Keratinocyte (primary cell): ENCODE measurements around the gene C11orf52. TPM values are rescaled to one million over a fixed set of nuclear protein-coding genes. Genes with fewer than 3 reads are reported as not detected.

Source experiments
- DNase-seq: peaks from one replicate; pipeline ENCODE4 v3.0.0-alpha.2; 2011; ENCODE audit warnings: low read depth, missing footprints, low spot score
- FAIRE-seq: peaks from 2 replicates; lab custom pipeline; 2011; peaks lifted over from hg19 to GRCh38; lab: Jason Lieb, UNC
- H2AFZ ChIP-seq: 2 replicates; pipeline ENCODE4 v1.6.0; 2012; ENCODE audit warnings: low read length, control low read depth, inconsistent platforms; ENCODE audit not compliant: control insufficient read depth
- H3K27ac ChIP-seq: 2 replicates; pipeline ENCODE4 v1.5.1; 2011; ENCODE audit warnings: low read length; ENCODE audit not compliant: control insufficient read depth, insufficient read depth
- H3K27me3 ChIP-seq: 3 replicates; pipeline ENCODE4 v1.6.0; 2011; ENCODE audit warnings: low read length; ENCODE audit not compliant: control insufficient read depth, insufficient read depth; ENCODE audit errors: extremely low read depth
- H3K36me3 ChIP-seq, 2 experiments: 2 replicates in 1 of 2; 3 replicates in 1 of 2; pipeline ENCODE4 v1.5.1; 2011; ENCODE audit warnings: low read length in 2 of 2, mild to moderate bottlenecking in 1 of 2; ENCODE audit not compliant: control insufficient read depth in 2 of 2, insufficient read depth in 2 of 2; ENCODE audit errors: extremely low read depth in 1 of 2
- H3K4me1 ChIP-seq: 3 replicates; pipeline ENCODE4 v1.5.1; 2011; ENCODE audit warnings: low read length; ENCODE audit not compliant: control insufficient read depth, insufficient read depth; ENCODE audit errors: extremely low read depth
- H3K4me2 ChIP-seq: 3 replicates; pipeline ENCODE4 v1.6.0; 2011; ENCODE audit warnings: low read depth, low read length; ENCODE audit not compliant: control insufficient read depth, insufficient read depth; ENCODE audit errors: extremely low read depth
- H3K4me3 ChIP-seq, 3 experiments: fragments of 200-600 bp in 1 of 3; sonication (generic) in 1 of 3; 2 replicates in 2 of 3; 3 replicates in 1 of 3; pipeline ENCODE4 v1.5.1; 2011 to 2016; ENCODE audit warnings: low read length in 3 of 3, mild to moderate bottlenecking in 3 of 3, control low read depth in 2 of 3, inconsistent platforms in 1 of 3, low read depth in 1 of 3, mixed read lengths in 1 of 3, mixed run types in 1 of 3, moderate library complexity in 1 of 3; ENCODE audit not compliant: control insufficient read depth in 2 of 3, insufficient read depth in 2 of 3; ENCODE audit errors: extremely low read depth in 1 of 3
- H3K79me2 ChIP-seq: 2 replicates; pipeline ENCODE4 v1.6.0; 2012; ENCODE audit warnings: low read length; ENCODE audit not compliant: control insufficient read depth, insufficient read depth
- H3K9ac ChIP-seq: 3 replicates; pipeline ENCODE4 v1.6.0; 2011; ENCODE audit warnings: low read length; ENCODE audit not compliant: control insufficient read depth, insufficient read depth; ENCODE audit errors: extremely low read depth
- H3K9me1 ChIP-seq: 3 replicates; pipeline ENCODE4 v1.6.0; 2011; ENCODE audit warnings: low read length; ENCODE audit not compliant: control insufficient read depth, insufficient read depth; ENCODE audit errors: extremely low read depth
- H3K9me3 ChIP-seq: 2 replicates; pipeline ENCODE4 v1.5.1; 2012; ENCODE audit warnings: low read depth, low read length; ENCODE audit not compliant: control insufficient read depth
- H4K20me1 ChIP-seq: 3 replicates; pipeline ENCODE4 v1.6.0; 2011; ENCODE audit warnings: low read length; ENCODE audit not compliant: control insufficient read depth, insufficient read depth; ENCODE audit errors: extremely low read depth
- EZH2 ChIP-seq: IDR thresholded peaks from one replicate; pipeline ENCODE4 v1.6.1; 2012; ENCODE audit warnings: inconsistent platforms, mild to moderate bottlenecking, low read length, moderate library complexity
- dilution Hi-C: fragments of 300-500 bp; cut with MboI; formaldehyde crosslinking; loops from one replicate; pipeline ENCODE4 v1.7.0; 2020; ENCODE audit warnings: low sequenced_read_pairs; ENCODE audit not compliant: extremely low pct_ligation_motif_present
- polyA plus RNA-seq, 5 experiments: library from polyadenylated mRNA; depleted of rRNA in 3 of 5; stranded (reverse) in 3 of 5; stranded (forward) in 1 of 5; unstranded in 1 of 5; fragments of >200 nt; gene quantifications; 1 replicate in 1 of 5; 2 replicates in 3 of 5; 3 replicates in 1 of 5; pipeline versions ENCODE4 v1.2.1 to v1.2.3, GENCODE V29; 2011 to 2012; ENCODE audit warnings: missing spikeins in 2 of 5, low read depth in 1 of 5, low replicate concordance in 1 of 5
- TF ChIP-seq, protein P1 (sequence below), 3 experiments: IDR thresholded peaks in 1 of 3; conservative IDR thresholded peaks in 1 of 3; optimal IDR thresholded peaks in 1 of 3; 2 replicates in 2 of 3; 3 replicates in 1 of 3; pipeline versions ENCODE3 to v1.5.1; 2011; ENCODE audit warnings: low read length in 3 of 3, mild to moderate bottlenecking in 3 of 3, moderate library complexity in 2 of 3, control low read depth in 1 of 3, inconsistent platforms in 1 of 3; ENCODE audit not compliant: insufficient read depth in 2 of 3; ENCODE audit errors: extremely low read depth in 1 of 3

The C11orf52 gene
- polyA plus RNA-seq, 1 donor (not counting 4 experiments of a cell fraction or from before 2014, with no cell fraction given) = 3.5 TPM

DNA sequence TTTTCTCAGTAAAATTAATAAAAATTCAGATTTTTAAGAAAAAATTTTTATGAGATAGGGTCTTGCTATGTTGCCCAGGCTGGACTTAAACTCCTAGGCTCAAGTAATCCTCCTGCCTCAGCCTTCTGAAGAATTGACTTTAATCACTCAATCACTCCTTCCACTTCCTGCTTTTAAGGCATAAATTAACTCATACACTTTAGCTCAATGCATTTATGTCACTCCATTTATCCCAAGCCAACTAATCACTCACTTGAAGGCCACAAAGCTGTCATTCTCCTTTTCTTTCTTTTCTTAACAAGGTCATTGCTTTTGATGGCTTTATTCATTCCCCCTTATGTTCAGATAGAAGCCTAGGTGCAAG is 48.2 kb upstream of the C11orf52 start:
- peak overlapping the region; percentile 78 for H3K9ac ChIP-seq
- FAIRE-seq (no peak), DNase-seq (no peak)
- H3K4me2 ChIP-seq = peak overlapping the region; percentile 79
- H3K79me2 ChIP-seq = peaks cover 3% of the 10 kb centered on the region
- TF ChIP-seq, protein P1, sequence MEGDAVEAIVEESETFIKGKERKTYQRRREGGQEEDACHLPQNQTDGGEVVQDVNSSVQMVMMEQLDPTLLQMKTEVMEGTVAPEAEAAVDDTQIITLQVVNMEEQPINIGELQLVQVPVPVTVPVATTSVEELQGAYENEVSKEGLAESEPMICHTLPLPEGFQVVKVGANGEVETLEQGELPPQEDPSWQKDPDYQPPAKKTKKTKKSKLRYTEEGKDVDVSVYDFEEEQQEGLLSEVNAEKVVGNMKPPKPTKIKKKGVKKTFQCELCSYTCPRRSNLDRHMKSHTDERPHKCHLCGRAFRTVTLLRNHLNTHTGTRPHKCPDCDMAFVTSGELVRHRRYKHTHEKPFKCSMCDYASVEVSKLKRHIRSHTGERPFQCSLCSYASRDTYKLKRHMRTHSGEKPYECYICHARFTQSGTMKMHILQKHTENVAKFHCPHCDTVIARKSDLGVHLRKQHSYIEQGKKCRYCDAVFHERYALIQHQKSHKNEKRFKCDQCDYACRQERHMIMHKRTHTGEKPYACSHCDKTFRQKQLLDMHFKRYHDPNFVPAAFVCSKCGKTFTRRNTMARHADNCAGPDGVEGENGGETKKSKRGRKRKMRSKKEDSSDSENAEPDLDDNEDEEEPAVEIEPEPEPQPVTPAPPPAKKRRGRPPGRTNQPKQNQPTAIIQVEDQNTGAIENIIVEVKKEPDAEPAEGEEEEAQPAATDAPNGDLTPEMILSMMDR (optimal IDR thresholded peaks at IDR 0.05 in 1 of 3, IDR thresholded peaks at IDR 0.05 in 1 of 3, conservative IDR thresholded peaks at IDR 0.05 in 1 of 3; ENCODE audit: extremely low read depth in 1 of 3, insufficient read depth in 2 of 3, low read length in 3 of 3) = no peak
- no peak for TF ChIP-seq EZH2
- H2AFZ ChIP-seq = peak overlapping the region; percentile 95
- H3K36me3 ChIP-seq = peaks cover 0 to 8% of the 10 kb centered on the region in 2 experiments
- H3K4me1 ChIP-seq = peaks cover 7% of the 10 kb centered on the region
- dilution Hi-C loops = no loop called here
- H3K27me3 ChIP-seq = no peaks in the 10 kb centered on the region
- H3K9me1 ChIP-seq = no peaks in the 10 kb centered on the region
- peak overlapping the region; percentile 45 for H3K27ac ChIP-seq
- H4K20me1 ChIP-seq = no peaks in the 10 kb centered on the region
- H3K9me3 ChIP-seq = no peaks in the 10 kb centered on the region
- H3K4me3 ChIP-seq = peak overlapping the region; percentile 74 to 86 (median 82)

DNA sequence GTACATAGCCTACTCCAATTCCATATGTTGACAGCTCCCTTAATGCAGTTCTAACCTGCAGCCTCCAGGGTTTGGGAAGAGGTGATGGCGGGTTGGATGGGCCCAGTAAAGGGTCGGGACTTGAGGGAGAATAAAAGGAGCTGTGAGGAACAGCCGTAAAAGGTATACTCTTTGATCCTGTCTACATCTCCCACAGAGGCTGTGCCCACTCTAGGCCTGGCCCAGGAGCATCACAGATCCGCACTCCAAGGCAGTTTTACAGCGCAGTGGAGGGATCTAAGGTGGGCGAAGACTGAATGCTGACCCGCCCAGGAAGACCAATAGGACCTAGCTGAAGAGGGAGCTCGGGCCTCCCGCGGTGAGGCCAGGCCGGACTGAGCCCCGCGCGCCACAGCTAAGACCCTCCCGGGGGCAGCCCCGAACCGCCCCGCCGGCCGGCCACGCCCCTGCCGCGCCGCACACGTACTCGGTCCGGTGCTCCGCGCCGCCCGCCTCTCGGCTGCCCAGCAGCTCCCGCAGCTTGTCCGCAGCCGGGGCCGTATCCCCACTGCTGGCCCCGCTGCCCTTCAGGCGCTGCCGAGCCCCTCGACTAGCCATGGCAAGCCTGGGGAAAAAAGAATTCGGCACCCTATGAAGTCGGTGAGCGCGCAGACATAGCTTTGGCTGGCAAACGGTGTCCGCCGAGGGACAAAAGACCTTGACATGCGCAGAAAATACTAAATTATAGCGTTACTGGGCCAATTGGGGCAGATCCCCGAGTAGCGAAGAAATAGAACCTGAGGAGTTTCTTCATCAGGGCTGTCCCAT is 47.6 kb upstream of the C11orf52 start, which contains the start of gene ALG9:
Gene ALG9 (minus strand): TSS at position 696 of the 807 bp plus-strand sequence. CDS start 99 bp downstream, at position 597.
- Histone ChIP-seq H3K27me3 (no peaks in the 10 kb centered on the region), H3K9ac (peak within 1 kb of the TSS; percentile 78), H3K4me2 (peak within 1 kb of the TSS; percentile 79), H2AFZ (peak within 1 kb of the TSS; percentile 95), H3K4me1 (peaks cover 7% of the 10 kb centered on the region), H3K9me3 (no peaks in the 10 kb centered on the region), H3K4me3 (peak within 1 kb of the TSS; percentile 74 to 86 (median 82)), H4K20me1 (no peaks in the 10 kb centered on the region), H3K27ac (peak within 1 kb of the TSS; percentile 45), H3K79me2 (peaks cover 3% of the 10 kb centered on the region), H3K9me1 (no peaks in the 10 kb centered on the region), H3K36me3 (peaks cover 0 to 8% of the 10 kb centered on the region in 2 experiments)
- TF ChIP-seq, protein P1 (optimal IDR thresholded peaks at IDR 0.05 in 1 of 3, IDR thresholded peaks at IDR 0.05 in 1 of 3, conservative IDR thresholded peaks at IDR 0.05 in 1 of 3; ENCODE audit: extremely low read depth in 1 of 3, insufficient read depth in 2 of 3, low read length in 3 of 3) = peak in 2 of 3 experiments; percentile 51 to 74
- no peak for TF ChIP-seq EZH2
- FAIRE-seq = peak; percentile 64
- DNase-seq = no peak
- dilution Hi-C loops = no loop called here
